ENCODE measurements around the gene GPR150.
A peak's percentile ranks its signal among the peaks of the same experiment; 100 is the strongest.

The GPR150 gene

DNA sequence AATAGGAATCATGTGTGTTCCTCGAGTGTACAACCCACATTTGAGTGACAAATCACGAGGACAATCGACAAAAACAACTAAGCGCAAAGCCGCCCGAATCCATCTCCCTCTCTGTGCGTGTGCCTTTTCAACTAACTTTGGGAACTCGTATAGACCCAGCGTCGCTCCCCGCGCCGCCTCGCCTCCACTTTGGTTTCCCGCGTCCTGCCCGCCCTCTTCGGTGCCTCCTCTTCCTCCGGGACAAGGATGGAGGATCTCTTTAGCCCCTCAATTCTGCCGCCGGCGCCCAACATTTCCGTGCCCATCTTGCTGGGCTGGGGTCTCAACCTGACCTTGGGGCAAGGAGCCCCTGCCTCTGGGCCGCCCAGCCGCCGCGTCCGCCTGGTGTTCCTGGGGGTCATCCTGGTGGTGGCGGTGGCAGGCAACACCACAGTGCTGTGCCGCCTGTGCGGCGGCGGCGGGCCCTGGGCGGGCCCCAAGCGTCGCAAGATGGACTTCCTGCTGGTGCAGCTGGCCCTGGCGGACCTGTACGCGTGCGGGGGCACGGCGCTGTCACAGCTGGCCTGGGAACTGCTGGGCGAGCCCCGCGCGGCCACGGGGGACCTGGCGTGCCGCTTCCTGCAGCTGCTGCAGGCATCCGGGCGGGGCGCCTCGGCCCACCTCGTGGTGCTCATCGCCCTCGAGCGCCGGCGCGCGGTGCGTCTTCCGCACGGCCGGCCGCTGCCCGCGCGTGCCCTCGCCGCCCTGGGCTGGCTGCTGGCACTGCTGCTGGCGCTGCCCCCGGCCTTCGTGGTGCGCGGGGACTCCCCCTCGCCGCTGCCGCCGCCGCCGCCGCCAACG is at the start of gene GPR150:
TSS of gene GPR150 (plus strand) at position 58 of the 840 bp plus-strand sequence. CDS start at position 247, 189 bp downstream.
- DNase-seq (ENCODE audit: low spot score), result peak; percentile 28

DNA sequence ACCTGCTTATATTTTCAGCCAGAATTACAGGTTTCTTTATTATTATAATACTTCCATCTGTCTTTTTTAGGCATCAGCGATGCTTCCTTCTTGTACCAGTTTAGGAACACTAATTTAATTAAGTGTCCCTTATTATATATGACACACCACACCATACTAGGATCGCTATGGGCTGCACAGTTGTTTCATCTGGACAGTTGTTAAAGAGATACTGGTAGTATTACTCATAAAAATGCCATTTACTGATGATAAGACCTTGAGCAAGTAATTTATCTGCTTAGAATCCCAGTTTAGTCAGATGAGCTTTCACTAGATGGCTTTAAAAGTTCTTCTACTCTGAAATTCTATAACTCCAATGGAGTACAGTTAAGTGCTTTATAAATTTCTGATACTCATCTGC is 47.9 kb upstream of the GPR150 start:
- no peak for DNase-seq (ENCODE audit: low spot score)

- no peak for DNase-seq (ENCODE audit: low spot score)
Measured at GRCh38 chr5:95581576-95581975, 38.3 kb upstream of the GPR150 start.

DNA sequence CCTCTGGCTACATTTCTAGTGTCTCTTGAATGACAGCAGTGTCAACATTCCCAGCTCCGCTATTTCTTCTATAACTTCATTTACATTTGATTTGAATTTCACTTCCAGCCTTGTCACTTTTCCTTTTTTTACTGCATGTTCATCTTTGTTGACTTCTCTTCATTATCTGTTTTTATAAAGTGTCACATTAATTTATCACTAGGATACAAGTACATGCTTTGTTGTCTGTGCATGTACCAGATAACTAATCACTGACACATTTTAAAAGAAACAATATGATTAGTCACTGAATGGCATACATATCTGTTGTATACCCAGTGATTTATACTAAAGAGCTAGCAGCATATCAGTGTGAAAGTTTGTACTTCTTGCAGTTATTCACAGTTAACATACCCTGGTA is 35.9 kb upstream of the GPR150 start:
- no peak for DNase-seq (ENCODE audit: low spot score)

DNA sequence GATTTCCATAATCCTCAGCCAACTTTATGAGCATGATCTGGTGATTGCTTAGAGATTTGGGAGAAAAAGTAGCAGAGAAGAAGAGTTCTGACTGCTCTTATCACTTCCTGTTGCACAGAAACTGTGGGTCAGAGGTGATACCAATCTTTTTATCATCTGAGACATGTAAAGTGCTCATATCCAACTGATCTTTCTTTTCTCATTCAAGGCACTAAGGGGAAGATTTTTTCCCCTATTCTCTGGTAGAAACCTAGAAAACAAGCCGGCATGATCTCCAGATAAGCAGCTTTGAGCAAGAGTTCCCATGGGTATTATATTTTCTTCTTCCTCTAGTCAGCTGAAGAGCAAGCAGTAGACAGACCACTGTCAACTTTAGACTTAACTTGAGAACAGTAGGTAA is 29.0 kb upstream of the GPR150 start:
- DNase-seq (ENCODE audit: low spot score), result no peak

GRCh38 chr5:95591490-95591901 is 28.4 kb upstream of the GPR150 start:
- no peak for DNase-seq (ENCODE audit: low spot score)

DNA sequence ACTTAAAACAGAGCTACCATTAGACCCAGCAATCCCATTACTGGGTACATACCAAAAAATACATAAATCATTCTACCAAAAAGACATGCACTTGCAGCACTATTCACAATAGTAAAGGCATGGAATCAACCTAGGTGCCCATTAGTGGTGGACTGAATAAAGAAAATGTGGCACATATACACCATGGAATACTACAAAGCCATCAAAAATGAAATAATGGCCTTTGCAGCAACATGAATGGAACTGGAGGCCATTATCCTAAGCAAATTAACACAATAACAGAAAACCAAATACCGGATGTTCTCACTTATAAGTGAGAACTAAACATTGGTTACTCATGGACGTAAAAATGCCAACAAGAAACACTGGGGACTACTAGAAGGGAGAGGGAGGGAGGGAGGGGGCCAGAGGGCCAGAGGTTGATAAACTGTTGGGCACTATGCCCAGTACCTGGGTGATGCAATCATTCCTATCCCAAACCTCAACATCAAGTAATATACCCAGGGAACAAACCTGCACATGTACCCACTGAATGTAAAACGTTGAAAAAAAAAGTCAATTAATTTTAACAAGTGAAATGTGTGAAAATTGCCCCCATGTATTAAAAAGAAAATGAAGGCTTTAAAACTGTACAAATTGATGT is 24.5 kb upstream of the GPR150 start:
- no peak for DNase-seq (ENCODE audit: low spot score)

GRCh38 chr5:95599252-95599651 is 20.6 kb upstream of the GPR150 start:
- no peak for DNase-seq (ENCODE audit: low spot score)

DNA sequence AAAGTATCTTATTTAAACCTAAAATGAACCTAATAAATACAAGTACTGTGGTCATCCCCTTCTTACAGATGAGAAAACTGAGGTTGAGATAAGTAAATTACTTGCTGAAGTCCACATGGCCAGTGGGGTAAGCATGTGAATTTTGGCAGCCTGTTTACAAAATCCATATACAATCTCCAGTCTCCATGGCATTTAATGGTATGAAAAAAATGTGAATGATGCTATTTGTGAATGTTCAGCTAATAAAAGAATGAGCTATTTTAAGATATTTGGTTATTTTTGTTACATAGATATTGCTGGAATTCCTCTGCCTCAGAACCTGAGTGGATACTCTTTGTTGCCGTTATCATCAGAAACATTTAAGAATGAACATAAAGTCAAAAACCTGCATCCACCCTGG is 19.3 kb upstream of the GPR150 start:
- DNase-seq (ENCODE audit: low spot score), result no peak

DNA sequence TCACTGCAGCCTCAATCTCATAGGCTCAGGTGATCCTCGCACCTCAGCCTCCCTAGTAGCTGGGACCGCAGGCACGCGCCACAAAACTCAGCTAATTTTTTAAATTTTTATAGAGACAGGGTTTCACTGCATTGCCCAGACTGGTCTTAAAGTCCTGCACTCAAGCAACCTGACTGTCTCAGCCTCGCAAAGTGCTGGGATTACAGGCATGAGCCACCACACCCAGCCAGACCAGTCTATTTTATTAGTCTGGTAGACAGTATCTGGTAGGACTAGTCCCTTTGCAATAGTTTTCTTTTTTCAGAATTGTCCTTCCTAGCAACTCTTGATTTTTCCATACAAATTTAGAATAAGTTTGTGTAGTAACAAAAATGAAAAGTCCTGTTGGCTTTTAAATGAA is 14.1 kb upstream of the GPR150 start:
- DNase-seq (ENCODE audit: low spot score), result no peak

GRCh38 chr5:95606419-95606818 is 13.5 kb upstream of the GPR150 start:
- no peak for DNase-seq (ENCODE audit: low spot score)

GRCh38 chr5:95609711-95610110 is 10.2 kb upstream of the GPR150 start:
- DNase-seq (ENCODE audit: low spot score), result no peak

DNA sequence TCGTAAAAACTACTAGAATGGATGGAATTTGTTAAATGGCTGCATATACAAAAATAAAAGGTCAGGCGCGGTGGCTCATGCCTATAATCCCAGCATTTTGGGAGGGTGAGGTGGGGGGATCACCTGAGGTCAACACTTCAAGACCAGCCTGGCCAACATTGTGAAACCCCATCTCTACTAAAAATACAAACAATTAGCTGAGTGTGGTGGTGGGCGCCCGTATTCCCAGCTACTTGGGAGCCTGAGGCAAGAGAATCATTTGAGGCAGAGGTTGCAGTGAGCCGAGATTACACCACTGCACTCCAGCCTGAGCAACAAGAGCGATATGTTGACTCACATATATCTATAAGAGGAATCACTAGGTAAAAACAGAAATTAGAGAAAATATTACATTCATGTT is 9.3 kb upstream of the GPR150 start:
- DNase-seq (ENCODE audit: low spot score), result no peak

DNA sequence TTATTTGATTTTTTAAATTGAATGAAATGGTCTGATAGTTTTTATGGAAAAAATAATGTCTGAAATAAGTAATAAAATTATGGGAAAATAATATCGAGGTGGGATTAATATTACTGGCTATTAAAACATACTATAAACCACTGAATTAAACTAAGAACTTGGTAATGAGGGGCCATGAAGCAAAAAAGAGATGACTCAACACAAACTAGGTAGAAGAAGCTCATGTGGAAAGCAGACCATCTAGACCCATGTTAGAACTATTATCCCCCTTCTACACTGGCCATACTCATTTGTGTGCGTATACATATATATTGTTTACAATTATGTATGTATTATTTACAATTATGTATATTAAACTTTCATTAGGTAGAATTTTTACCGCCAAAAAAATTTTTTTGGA is 8.5 kb upstream of the GPR150 start:
- no peak for DNase-seq (ENCODE audit: low spot score)

DNA sequence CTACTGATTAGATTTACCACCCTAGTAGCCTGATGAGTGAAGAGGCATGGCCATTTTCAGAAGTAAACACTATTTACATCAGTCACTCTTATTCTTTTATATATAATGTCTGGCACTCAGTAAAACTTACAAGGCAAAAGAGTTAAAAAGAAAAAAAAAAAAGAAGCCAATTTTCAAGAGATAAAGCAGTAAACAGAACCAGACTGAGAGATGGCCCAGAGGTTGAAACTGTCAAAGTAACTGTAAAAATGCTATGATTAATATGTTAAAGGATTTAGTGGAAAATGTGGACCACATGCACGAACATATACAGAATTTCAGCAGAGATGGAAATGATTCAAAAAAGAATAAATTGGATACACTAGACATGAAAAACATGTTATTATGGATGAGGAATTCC is 6.4 kb upstream of the GPR150 start:
- no peak for DNase-seq (ENCODE audit: low spot score)

DNA sequence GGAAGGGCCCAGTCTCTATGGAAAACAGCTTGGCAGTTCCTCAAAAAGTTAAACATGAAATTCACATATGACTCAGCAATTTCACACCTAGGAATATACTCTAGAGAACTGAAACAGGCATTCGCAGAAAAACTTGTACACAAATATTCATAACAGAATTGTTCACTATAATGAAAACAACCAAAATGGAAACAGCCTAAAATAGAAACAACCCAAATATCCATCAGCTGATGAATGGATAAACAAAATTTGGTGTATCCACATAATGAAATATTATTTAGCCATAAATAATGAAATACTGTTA is 4.8 kb upstream of the GPR150 start:
- no peak for DNase-seq (ENCODE audit: low spot score)

GRCh38 chr5:95617057-95617456 is 2.8 kb upstream of the GPR150 start:
- DNase-seq (ENCODE audit: low spot score), result no peak

DNA sequence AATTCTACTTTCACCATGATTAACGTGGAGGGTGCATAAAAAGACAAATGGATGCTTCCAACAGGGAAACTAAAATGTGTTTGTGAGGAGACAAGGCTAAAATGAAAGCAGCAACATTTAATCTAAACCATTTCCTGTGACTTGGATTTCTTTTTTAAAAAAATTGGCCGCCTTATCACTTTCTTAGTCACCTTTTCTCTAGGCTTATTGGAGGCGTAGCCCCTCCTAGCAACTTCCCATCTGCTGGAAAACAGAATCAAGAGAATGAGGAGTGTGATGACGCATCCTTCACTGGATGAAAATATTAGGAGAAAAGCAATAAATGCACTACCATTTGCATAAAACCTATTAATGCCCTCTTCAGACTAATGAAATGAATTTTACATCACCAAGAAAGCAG is 791 bp upstream of the GPR150 start:
- DNase-seq (ENCODE audit: low spot score), result no peak

DNA sequence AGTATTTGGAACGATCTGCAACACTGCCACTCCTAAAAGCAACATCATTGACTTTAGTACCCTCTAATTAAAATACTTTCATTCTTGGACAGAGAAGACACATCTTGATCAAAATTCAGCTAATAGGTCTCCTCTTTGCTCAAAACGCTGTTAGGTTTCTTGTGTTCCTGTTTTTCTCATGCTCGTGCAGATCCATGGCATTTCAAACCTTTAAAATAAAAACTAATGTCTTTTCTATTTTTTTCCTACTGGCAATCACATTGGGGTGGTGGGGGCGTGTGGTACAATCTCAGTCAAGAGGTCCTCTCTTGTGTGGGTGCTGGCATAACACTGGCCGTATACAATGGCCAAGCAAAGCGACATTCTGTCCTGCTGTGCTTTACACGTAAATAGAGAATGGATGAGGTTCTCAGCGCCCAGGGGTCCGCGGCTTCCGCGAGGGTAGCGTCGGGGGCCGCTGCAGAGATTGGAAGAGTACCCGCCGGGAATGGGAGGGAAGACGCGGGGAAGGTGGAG is 315 bp upstream of the GPR150 start:
- no peak for DNase-seq (ENCODE audit: low spot score)

DNA sequence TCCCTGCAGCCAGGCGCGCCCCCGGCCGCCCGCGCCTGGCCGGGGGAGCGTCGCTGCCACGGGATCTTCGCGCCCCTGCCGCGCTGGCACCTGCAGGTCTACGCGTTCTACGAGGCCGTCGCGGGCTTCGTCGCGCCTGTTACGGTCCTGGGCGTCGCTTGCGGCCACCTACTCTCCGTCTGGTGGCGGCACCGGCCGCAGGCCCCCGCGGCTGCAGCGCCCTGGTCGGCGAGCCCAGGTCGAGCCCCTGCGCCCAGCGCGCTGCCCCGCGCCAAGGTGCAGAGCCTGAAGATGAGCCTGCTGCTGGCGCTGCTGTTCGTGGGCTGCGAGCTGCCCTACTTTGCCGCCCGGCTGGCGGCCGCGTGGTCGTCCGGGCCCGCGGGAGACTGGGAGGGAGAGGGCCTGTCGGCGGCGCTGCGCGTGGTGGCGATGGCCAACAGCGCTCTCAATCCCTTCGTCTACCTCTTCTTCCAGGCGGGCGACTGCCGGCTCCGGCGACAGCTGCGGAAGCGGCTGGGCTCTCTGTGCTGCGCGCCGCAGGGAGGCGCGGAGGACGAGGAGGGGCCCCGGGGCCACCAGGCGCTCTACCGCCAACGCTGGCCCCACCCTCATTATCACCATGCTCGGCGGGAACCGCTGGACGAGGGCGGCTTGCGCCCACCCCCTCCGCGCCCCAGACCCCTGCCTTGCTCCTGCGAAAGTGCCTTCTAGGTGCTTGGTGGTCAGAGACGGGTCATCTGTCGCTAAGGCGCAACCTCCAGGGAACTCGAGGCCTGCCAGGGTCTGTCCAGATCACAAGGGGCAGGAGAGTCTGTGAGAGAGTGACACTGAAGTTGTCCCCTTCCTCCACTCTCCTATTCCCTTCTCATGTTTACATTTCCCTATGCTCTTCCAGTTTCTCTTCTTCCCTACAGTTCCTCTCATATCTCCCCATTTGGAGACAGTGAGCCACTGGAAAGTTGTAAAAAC is 1.3 kb downstream of the GPR150 start:
- DNase-seq (ENCODE audit: low spot score), result peak; percentile 38

DNA sequence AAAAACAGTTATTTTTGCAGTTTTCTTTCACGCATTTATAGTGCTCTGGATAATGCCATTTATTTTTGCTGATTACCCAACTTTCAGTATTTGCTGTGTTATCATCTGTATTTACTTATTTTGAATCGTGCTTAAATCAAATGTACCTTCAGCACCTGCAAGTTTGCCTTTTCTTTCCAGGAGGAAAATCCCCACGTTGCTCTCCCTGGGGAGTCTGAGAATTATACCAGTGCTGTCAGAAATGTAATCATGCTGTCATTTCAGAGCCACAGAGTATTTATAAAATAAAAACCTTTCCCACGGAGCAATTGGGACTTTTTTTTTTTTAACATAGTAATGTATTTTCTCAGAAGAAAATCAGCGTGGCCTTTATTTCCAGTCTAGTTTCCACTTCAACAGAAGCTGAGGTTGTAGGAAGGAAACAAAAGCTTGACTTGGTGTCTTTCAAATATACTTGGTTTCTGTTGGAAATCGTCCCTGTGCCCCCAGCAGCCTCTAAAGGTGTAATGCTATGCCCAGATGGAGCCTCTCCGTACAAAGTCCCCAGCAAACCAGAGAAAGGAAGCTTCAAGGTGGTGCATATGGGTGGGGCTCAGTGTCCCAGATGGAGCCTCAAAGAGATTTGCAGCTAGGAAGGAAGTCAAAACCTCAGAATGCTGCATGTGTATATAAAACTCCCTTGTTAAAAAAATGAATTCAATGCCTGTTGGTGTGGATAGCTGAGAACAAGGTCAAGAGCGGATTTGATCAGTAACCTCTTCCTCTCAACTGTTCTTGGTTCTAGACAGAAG is 2.1 kb downstream of the GPR150 start:
- no peak for DNase-seq (ENCODE audit: low spot score)

GRCh38 chr5:95623706-95624105 is 3.8 kb downstream of the GPR150 start:
- no peak for DNase-seq (ENCODE audit: low spot score)

Data from HuH-7.5 (cell line).